ENCODE data around the gene IBTK.
"Not testable (repeated sequence)": the region's sequence is repeated elsewhere in the genome, so short reads cannot be mapped to it uniquely, and the experiment has no call there.

IBTK gene

GRCh38 chr6:82257088-82257774 lies 9.7 kb upstream of the IBTK start:
- Histone ChIP-seq H3K4me1 (ENCODE audit: low read depth, poor library complexity, severe bottlenecking) (no peaks in the 10 kb centered on the region), H3K79me2 (ENCODE audit: insufficient read depth, low read depth) (no peaks in the 10 kb centered on the region), H3K4me2 (no peak overlapping the region), H3K27me3 (ENCODE audit: insufficient read depth, low read depth) (no peaks in the 10 kb centered on the region), H4K20me1 (ENCODE audit: insufficient read depth) (no peaks in the 10 kb centered on the region), H3K36me3 (ENCODE audit: insufficient read depth) (no peaks in the 10 kb centered on the region), H3K4me3 (IDR thresholded peaks at IDR 0.05; ENCODE audit: insufficient read depth, low read depth, low read length) (no peak overlapping the region), H3K9ac (no peak overlapping the region), H3K27ac (no peak overlapping the region), H2AFZ (ENCODE audit: low read depth) (no peak overlapping the region)
- TF ChIP-seq, protein P1, sequence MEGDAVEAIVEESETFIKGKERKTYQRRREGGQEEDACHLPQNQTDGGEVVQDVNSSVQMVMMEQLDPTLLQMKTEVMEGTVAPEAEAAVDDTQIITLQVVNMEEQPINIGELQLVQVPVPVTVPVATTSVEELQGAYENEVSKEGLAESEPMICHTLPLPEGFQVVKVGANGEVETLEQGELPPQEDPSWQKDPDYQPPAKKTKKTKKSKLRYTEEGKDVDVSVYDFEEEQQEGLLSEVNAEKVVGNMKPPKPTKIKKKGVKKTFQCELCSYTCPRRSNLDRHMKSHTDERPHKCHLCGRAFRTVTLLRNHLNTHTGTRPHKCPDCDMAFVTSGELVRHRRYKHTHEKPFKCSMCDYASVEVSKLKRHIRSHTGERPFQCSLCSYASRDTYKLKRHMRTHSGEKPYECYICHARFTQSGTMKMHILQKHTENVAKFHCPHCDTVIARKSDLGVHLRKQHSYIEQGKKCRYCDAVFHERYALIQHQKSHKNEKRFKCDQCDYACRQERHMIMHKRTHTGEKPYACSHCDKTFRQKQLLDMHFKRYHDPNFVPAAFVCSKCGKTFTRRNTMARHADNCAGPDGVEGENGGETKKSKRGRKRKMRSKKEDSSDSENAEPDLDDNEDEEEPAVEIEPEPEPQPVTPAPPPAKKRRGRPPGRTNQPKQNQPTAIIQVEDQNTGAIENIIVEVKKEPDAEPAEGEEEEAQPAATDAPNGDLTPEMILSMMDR (conservative IDR thresholded peaks at IDR 0.05; ENCODE audit: low read depth, low read length) = no peak

- H3K36me3 ChIP-seq (ENCODE audit: insufficient read depth); H3K27ac ChIP-seq; H3K9ac ChIP-seq; H4K20me1 ChIP-seq (ENCODE audit: insufficient read depth); H3K27me3 ChIP-seq (ENCODE audit: insufficient read depth, low read depth); H3K4me3 ChIP-seq (IDR thresholded peaks at IDR 0.05; ENCODE audit: insufficient read depth, low read depth, low read length); H3K79me2 ChIP-seq (ENCODE audit: insufficient read depth, low read depth); H3K4me1 ChIP-seq (ENCODE audit: low read depth, poor library complexity, severe bottlenecking); H3K4me2 ChIP-seq; H2AFZ ChIP-seq (ENCODE audit: low read depth): not testable (repeated sequence)
These were observed 7.2 kb upstream of the IBTK start for GRCh38 chr6:82254722-82255121.

GRCh38 chr6:82251942-82252341 lies 4.4 kb upstream of the IBTK start:
- no peak overlapping the region for H3K27ac ChIP-seq
- H3K79me2 ChIP-seq (ENCODE audit: insufficient read depth, low read depth) = peaks cover 1% of the 10 kb centered on the region; the same call in 1 of the 2 replicates
- no peaks in the 10 kb centered on the region for H3K27me3 ChIP-seq (ENCODE audit: insufficient read depth, low read depth)
- no peak overlapping the region for H3K9ac ChIP-seq
- H2AFZ ChIP-seq (ENCODE audit: low read depth) = no peak overlapping the region
- H3K4me1 ChIP-seq (ENCODE audit: low read depth, poor library complexity, severe bottlenecking) = no peaks in the 10 kb centered on the region
- H3K4me3 ChIP-seq (IDR thresholded peaks at IDR 0.05; ENCODE audit: insufficient read depth, low read depth, low read length) = no peak overlapping the region
- H3K4me2 ChIP-seq = no peak overlapping the region
- TF ChIP-seq, protein P1 (conservative IDR thresholded peaks at IDR 0.05; ENCODE audit: low read depth, low read length) = no peak; the same call in 1 of the 2 replicates
- no peaks in the 10 kb centered on the region for H3K36me3 ChIP-seq (ENCODE audit: insufficient read depth)
- no peaks in the 10 kb centered on the region for H4K20me1 ChIP-seq (ENCODE audit: insufficient read depth)

DNA sequence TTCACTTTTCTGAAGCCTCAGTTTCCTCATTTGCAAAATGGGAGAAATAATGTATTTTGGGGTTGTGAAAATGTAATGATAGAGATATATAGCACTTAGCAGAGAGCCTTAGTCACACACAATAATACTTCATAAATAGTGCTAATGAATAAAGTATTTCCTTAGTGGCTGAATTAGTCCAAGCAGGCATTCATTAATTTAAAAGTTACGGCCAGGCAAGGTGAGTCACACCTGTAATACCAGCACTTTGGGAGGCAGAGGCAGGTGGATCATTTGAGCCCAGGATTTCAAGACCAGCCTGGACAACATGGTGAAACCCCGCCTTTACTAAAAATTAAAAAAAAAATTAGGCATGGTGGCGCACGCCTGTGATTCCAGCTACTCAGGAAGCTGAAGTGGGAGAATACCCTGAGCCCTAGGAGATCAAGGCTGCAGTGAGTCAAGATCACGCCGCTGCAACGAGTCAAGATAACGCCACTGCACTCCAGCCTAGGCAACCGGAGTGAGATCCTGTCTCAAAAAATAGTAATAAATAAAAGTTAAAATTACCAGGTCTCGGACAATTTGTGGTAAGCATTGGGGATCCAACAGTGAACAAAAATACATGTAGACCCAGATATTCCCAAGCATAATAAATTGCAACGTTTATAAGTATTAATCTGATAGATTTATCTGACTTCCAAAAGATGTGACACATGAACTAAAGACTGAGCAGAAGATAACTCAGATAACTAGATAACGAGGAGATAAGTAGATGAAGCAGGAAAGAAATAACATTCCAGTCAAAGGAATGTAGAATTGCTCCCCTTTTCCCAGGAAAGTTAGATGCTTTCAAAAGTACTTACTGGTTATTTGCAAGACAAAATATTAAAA lies 2.1 kb upstream of the IBTK start:
- H3K36me3 ChIP-seq (ENCODE audit: insufficient read depth) = no peaks in the 10 kb centered on the region
- H2AFZ ChIP-seq (ENCODE audit: low read depth) = no peak overlapping the region
- no peaks in the 10 kb centered on the region for H4K20me1 ChIP-seq (ENCODE audit: insufficient read depth)
- H3K4me1 ChIP-seq (ENCODE audit: low read depth, poor library complexity, severe bottlenecking) = peaks cover 4% of the 10 kb centered on the region
- H3K9ac ChIP-seq = no peak overlapping the region
- no peak overlapping the region for H3K27ac ChIP-seq
- TF ChIP-seq, protein P1 (conservative IDR thresholded peaks at IDR 0.05; ENCODE audit: low read depth, low read length) = no peak
- H3K4me3 ChIP-seq (IDR thresholded peaks at IDR 0.05; ENCODE audit: insufficient read depth, low read depth, low read length) = no peak overlapping the region
- H3K27me3 ChIP-seq (ENCODE audit: insufficient read depth, low read depth) = no peaks in the 10 kb centered on the region
- no peak overlapping the region for H3K4me2 ChIP-seq
- H3K79me2 ChIP-seq (ENCODE audit: insufficient read depth, low read depth) = peaks cover 14% of the 10 kb centered on the region; the same call in 1 of the 2 replicates

All from KMS-11 (cell line).